Cortex of kidney (tissue), 1 donor: ENCODE data around the gene ORC4.

Experiments
- DNase-seq: peaks from one replicate; lab custom pipeline; 2025; lab: John Stamatoyannopoulos, UW

The ORC4 gene

GRCh38 chr2:147933931-147934330 is 86.6 kb downstream of the ORC4 start:
- no peak for DNase-seq

- no peak for DNase-seq
Observed at GRCh38 chr2:147927053-147927588, 93.4 kb downstream of the ORC4 start.

- no peak for DNase-seq
Observed at GRCh38 chr2:147925886-147926285, 94.7 kb downstream of the ORC4 start.

- DNase-seq: no peak
Observed at GRCh38 chr2:147924647-147925046, 95.9 kb downstream of the ORC4 start.

GRCh38 chr2:147923846-147924245 is 96.7 kb downstream of the ORC4 start:
- DNase-seq: no peak

- no peak for DNase-seq
Observed at GRCh38 chr2:147917161-147917560, 103.4 kb downstream of the ORC4 start.

- no peak for DNase-seq
Observed at GRCh38 chr2:147916723-147917122, 103.8 kb downstream of the ORC4 start.

GRCh38 chr2:147916067-147916466 is 104.5 kb downstream of the ORC4 start:
- DNase-seq: no peak

GRCh38 chr2:147913701-147914480 is 106.6 kb downstream of the ORC4 start:
- DNase-seq: no peak

GRCh38 chr2:147910990-147911473 is 109.5 kb downstream of the ORC4 start:
- DNase-seq: no peak

- no peak for DNase-seq
Observed at GRCh38 chr2:147909178-147909577, 111.4 kb downstream of the ORC4 start.

GRCh38 chr2:147904051-147904450 is 116.5 kb downstream of the ORC4 start:
- DNase-seq: no peak

GRCh38 chr2:147888680-147889079 is 131.9 kb downstream of the ORC4 start:
- no peak for DNase-seq

GRCh38 chr2:147886136-147886535 is 134.4 kb downstream of the ORC4 start:
- DNase-seq: no peak

- no peak for DNase-seq
Observed at GRCh38 chr2:147884830-147885229, 135.7 kb downstream of the ORC4 start.

- DNase-seq: no peak
Observed at GRCh38 chr2:147882631-147883030, 137.9 kb downstream of the ORC4 start.
